IMR-90 (cell line): ENCODE measurements around the gene EVA1A. TPM values are rescaled to one million over a fixed set of nuclear protein-coding genes. Genes with fewer than 3 reads are reported as not detected.

Source experiments
- NFE2L2 ChIP-seq: fragments of 150-350 bp; IDR thresholded peaks from 2 replicates; pipeline ENCODE4 v1.6.1; 2016; ENCODE audit warnings: low read depth, mild to moderate bottlenecking, low read length
- USF2 ChIP-seq: fragments of 150-350 bp; IDR thresholded peaks from 2 replicates; pipeline ENCODE4 v1.6.1; 2017; ENCODE audit warnings: mild to moderate bottlenecking, antibody characterized with exemption, low read length, low read depth
- polyA plus RNA-seq, 3 experiments: library from polyadenylated mRNA; depleted of rRNA; stranded (reverse); fragments of >200 nt; gene quantifications; 2 replicates each; pipeline ENCODE4 v1.2.3, GENCODE V29; 2012; ENCODE audit warnings: low replicate concordance in 1 of 3
- total RNA-seq: library from RNA; depleted of rRNA; stranded (reverse); fragments of >200 nt; gene quantifications from 2 replicates; pipeline ENCODE4 v1.2.3, GENCODE V29; 2012

The EVA1A gene
- total and polyA plus RNA-seq, 2 of the 4 experiments (the other 2 are of a cell fraction), result 54.5 to 93.7 TPM

- TF ChIP-seq USF2 (no peak), NFE2L2 (no peak)
Observed at GRCh38 chr2:75517547-75518230, 43.0 kb downstream of the EVA1A start (continued).
